SH-SY5Y (cell line): ENCODE data around the gene SSNA1.

Experiments used
- GATA2 ChIP-seq: IDR thresholded peaks from 2 replicates; pipeline ENCODE4 v1.6.1; 2011; ENCODE audit warnings: mild to moderate bottlenecking, low read depth, low read length
- GATA3 ChIP-seq: IDR thresholded peaks from 2 replicates; pipeline ENCODE4 v1.6.1; 2011; ENCODE audit warnings: low read depth, mild to moderate bottlenecking, low read length, moderate library complexity

GRCh38 chr9:137192859-137193258, 4.4 kb downstream of the SSNA1 start:
- TF ChIP-seq GATA2 (no peak), GATA3 (no peak)
